ENCODE results near the gene ARFRP1.
"Not testable (repeated sequence)": the region's sequence is repeated elsewhere in the genome, so short reads cannot be mapped to it uniquely, and the experiment has no call there.

Gene ARFRP1

DNA sequence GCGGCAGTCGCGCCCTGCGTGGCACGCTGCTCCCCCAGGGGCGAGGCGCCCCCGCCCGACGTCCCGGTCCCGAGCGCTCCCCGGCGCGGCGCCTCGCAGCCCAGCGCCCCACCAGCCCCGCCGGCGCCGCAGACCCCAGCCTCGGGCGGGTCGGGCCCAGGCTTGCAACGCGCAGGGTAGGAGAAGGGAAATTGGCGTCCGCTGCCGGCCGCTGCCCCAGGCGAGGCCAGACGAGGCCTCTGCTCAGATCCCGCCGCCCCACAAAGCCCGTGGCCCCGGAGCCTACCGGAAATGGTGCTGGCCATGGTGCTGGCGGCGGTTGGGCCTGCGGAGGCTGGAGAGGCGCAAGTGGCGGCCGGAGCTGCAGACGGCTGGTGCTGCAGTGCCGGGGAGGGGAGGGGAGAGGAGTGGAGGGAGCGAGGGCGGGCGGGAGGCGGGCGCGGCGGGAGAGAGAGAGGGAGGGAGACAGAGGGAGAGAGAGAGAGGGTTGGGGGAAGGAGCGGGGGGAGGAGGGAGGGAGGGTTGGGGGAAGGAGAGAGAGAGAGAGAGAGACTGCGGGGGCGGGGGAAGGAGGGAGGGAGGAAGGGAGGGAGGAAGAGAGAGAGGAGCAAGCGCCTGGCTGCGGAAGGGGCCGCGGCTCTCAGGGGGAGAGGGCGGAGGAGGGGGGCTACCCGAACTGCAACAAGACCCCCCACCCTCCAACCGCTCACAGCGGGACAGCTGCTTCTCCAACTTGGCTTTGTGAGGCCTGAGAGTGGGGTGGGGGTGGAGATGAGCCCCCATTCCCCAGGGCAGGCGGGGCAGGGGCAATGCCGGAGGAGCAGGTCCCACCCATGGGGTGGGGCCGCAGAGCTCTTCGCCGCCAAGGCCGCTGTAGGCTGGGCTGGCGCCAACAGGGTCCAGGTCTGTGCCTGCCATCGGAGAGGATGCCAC lies 54.5 kb downstream of the ARFRP1 start, which contains the start of gene STMN3:
Gene STMN3, minus strand, starts transcription at position 384 of the 933 bp plus-strand sequence. Its CDS starts 79 bp downstream, at position 305.
- TF ChIP-seq, protein P1, sequence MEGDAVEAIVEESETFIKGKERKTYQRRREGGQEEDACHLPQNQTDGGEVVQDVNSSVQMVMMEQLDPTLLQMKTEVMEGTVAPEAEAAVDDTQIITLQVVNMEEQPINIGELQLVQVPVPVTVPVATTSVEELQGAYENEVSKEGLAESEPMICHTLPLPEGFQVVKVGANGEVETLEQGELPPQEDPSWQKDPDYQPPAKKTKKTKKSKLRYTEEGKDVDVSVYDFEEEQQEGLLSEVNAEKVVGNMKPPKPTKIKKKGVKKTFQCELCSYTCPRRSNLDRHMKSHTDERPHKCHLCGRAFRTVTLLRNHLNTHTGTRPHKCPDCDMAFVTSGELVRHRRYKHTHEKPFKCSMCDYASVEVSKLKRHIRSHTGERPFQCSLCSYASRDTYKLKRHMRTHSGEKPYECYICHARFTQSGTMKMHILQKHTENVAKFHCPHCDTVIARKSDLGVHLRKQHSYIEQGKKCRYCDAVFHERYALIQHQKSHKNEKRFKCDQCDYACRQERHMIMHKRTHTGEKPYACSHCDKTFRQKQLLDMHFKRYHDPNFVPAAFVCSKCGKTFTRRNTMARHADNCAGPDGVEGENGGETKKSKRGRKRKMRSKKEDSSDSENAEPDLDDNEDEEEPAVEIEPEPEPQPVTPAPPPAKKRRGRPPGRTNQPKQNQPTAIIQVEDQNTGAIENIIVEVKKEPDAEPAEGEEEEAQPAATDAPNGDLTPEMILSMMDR (conservative IDR thresholded peaks at IDR 0.05; ENCODE audit: low read length) = no peak
- DNase-seq (ENCODE audit: low read depth) = peak; percentile 84
- H3K4me3 ChIP-seq (ENCODE audit: low read length) = peak within 1 kb of the TSS; percentile 52

GRCh38 chr20:63652192-63652980 lies 55.4 kb downstream of the ARFRP1 start:
- TF ChIP-seq, protein P1 (conservative IDR thresholded peaks at IDR 0.05; ENCODE audit: low read length) = no peak
- no peak for DNase-seq (ENCODE audit: low read depth)
- H3K4me3 ChIP-seq (ENCODE audit: low read length) = peak overlapping the region; percentile 52

- peak overlapping the region; percentile 40 for H3K4me3 ChIP-seq (ENCODE audit: low read length)
- no peak for DNase-seq (ENCODE audit: low read depth)
These were observed 55.9 kb downstream of the ARFRP1 start for GRCh38 chr20:63651942-63652191.

GRCh38 chr20:63650486-63650885 lies 57.3 kb downstream of the ARFRP1 start:
- not testable (repeated sequence) for DNase-seq (ENCODE audit: low read depth); H3K4me3 ChIP-seq (ENCODE audit: low read length)

More at GRCh38 chr20:63651942-63652191, 55.9 kb downstream of the ARFRP1 start:
- TF ChIP-seq, protein P1 (conservative IDR thresholded peaks at IDR 0.05; ENCODE audit: low read length) = no peak

- DNase-seq (ENCODE audit: low read depth) = no peak
- TF ChIP-seq, protein P1 (conservative IDR thresholded peaks at IDR 0.05; ENCODE audit: low read length) = no peak
- H3K4me3 ChIP-seq (ENCODE audit: low read length) = no peak overlapping the region
These were observed 58.7 kb downstream of the ARFRP1 start for GRCh38 chr20:63648895-63649589.

All from AG10803 (cell line).